HepG2 (cell line): ENCODE measurements around the gene ATF3. TPM values are rescaled to one million over a fixed set of nuclear protein-coding genes. Genes with fewer than 3 reads are reported as not detected.

Source experiments
- DMTF1 ChIP-seq: sonication (generic); formaldehyde crosslinking; IDR thresholded peaks from 2 replicates; pipeline ENCODE4 v1.4.0; 2020; ENCODE audit warnings: mild to moderate bottlenecking, missing genetic modification reagents
- DPF2 ChIP-seq: sonication (generic); formaldehyde crosslinking; IDR thresholded peaks from 2 replicates; pipeline ENCODE4 v1.4.0; 2020; ENCODE audit warnings: mild to moderate bottlenecking, low read depth, missing genetic modification reagents, borderline replicate concordance
- ELF1 ChIP-seq: sonication (generic); formaldehyde crosslinking; IDR thresholded peaks from 2 replicates; pipeline ENCODE4 v1.4.0; 2020; ENCODE audit warnings: missing genetic modification reagents
- EZH2 ChIP-seq: conservative IDR thresholded peaks from 2 replicates; pipeline ENCODE4 v1.6.1; 2012; ENCODE audit warnings: mild to moderate bottlenecking, low read depth, low read length, moderate library complexity
- FOXJ3 ChIP-seq: sonication (generic); formaldehyde crosslinking; IDR thresholded peaks from 2 replicates; pipeline ENCODE4 v1.4.0; 2020; ENCODE audit warnings: missing genetic modification reagents, mild to moderate bottlenecking, borderline replicate concordance
- GRHL1 ChIP-seq: sonication (generic); formaldehyde crosslinking; conservative IDR thresholded peaks from 2 replicates; pipeline ENCODE4 v1.8.0; 2022; ENCODE audit warnings: missing genetic modification reagents
- HOXA3 ChIP-seq: sonication (generic); formaldehyde crosslinking; IDR thresholded peaks from 2 replicates; pipeline ENCODE4 v1.5.0; 2020; ENCODE audit warnings: missing genetic modification reagents
- ISX ChIP-seq: sonication (generic); formaldehyde crosslinking; conservative IDR thresholded peaks from 2 replicates; pipeline ENCODE4 v1.5.0; 2020; ENCODE audit warnings: missing genetic modification reagents
- RBM39 ChIP-seq: fragments of 200-400 bp; formaldehyde crosslinking; IDR thresholded peaks from one replicate; pipeline ENCODE4 v1.6.1; 2018; ENCODE audit warnings: antibody characterized with exemption, mild to moderate bottlenecking, low read depth, low read length; ENCODE audit not compliant: poor library complexity, severe bottlenecking
- SETDB1 ChIP-seq: sonication (generic); formaldehyde crosslinking; IDR thresholded peaks from 2 replicates; pipeline ENCODE4 v1.5.1; 2020; ENCODE audit warnings: missing genetic modification reagents, mild to moderate bottlenecking, borderline replicate concordance
- SMAD1 ChIP-seq: sonication (generic); formaldehyde crosslinking; IDR thresholded peaks from 2 replicates; pipeline ENCODE4 v1.4.0; 2020; ENCODE audit warnings: missing genetic modification reagents, low read depth, mild to moderate bottlenecking, borderline replicate concordance
- STAG1 ChIP-seq: sonication (generic); formaldehyde crosslinking; IDR thresholded peaks from 2 replicates; pipeline ENCODE4 v1.4.0; 2020; ENCODE audit warnings: missing genetic modification reagents
- ZBTB7A ChIP-seq: sonication (generic); formaldehyde crosslinking; IDR thresholded peaks from 2 replicates; pipeline ENCODE4 v1.8.0; 2022; ENCODE audit warnings: mild to moderate bottlenecking, missing genetic modification reagents
- polyA plus RNA-seq, 8 experiments: library from polyadenylated mRNA; depleted of rRNA in 3 of 8; stranded (reverse) in 7 of 8; unstranded in 1 of 8; fragments of >200 nt; fragmentation: Illumina TruSeq in 4 of 8; extraction: Trizol in 4 of 8; gene quantifications; 2 replicates each; pipeline versions ENCODE4 v1.2.1 to v1.2.3, GENCODE V29; 2011 to 2016; ENCODE audit warnings: low read depth in 4 of 8, missing spikeins in 1 of 8, mixed read lengths in 1 of 8; ENCODE audit not compliant: insufficient read depth in 1 of 8
- total RNA-seq, 5 experiments: library from RNA; depleted of rRNA; stranded (reverse); fragments of >200 nt; fragmentation: Illumina TruSeq; extraction: Trizol; gene quantifications; 2 replicates each; pipeline ENCODE4 v1.2.3, GENCODE V29; 2016; ENCODE audit warnings: low read depth in 1 of 5
- TF ChIP-seq, protein P1 (sequence below): sonication (generic); formaldehyde crosslinking; IDR thresholded peaks from 2 replicates; pipeline ENCODE4 v1.4.0; 2020; ENCODE audit warnings: missing genetic modification reagents
- TF ChIP-seq, protein P2 (sequence below), 2 experiments: IDR thresholded peaks; 2 replicates each; pipeline ENCODE4 v1.6.1; 2011 to 2012; ENCODE audit warnings: low read length in 2 of 2, borderline replicate concordance in 1 of 2, low read depth in 1 of 2, mild to moderate bottlenecking in 1 of 2, moderate library complexity in 1 of 2

ATF3 gene
- total and polyA plus RNA-seq, 2 of the 13 experiments (the other 11 are each of a cell fraction or from before 2014, with no cell fraction given), result 5.0 to 13.0 TPM

DNA sequence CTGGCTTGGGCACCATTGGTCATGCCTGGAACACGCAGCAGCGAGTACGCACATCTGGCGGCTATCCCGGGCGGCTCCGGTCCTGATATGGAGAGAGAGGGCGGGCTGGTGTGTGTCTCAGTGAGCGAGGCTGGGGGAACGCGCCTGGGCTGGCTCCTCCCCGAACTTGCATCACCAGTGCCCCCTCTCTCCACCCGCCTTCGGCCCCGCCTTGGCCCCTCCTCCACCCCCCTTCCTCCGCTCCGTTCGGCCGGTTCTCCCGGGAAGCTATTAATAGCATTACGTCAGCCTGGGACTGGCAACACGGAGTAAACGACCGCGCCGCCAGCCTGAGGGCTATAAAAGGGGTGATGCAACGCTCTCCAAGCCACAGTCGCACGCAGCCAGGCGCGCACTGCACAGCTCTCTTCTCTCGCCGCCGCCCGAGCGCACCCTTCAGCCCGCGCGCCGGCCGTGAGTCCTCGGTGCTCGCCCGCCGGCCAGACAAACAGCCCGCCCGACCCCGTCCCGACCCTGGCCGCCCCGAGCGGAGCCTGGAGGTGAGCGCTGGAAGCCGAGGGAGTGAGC, at the start of gene ATF3 (continued):
- TF ChIP-seq GRHL1 (CRISPR knock-in tag) (no peak), STAG1 (CRISPR knock-in tag) (no peak; the same call in 1 of the 2 replicates), RBM39 (no peak), FOXJ3 (CRISPR knock-in tag) (0 out of 2 replicates have a peak, but pooled peaks have one; percentile 39), DMTF1 (CRISPR knock-in tag) (no peak), ISX (CRISPR knock-in tag) (no peak), SETDB1 (CRISPR knock-in tag) (no peak), SMAD1 (CRISPR knock-in tag) (0 out of 2 replicates have a peak, but pooled peaks have one; percentile 67), ZBTB7A (peak; percentile 8; the same call in 1 of the 2 replicates), DPF2 (no peak), HOXA3 (peak; percentile 89), ELF1 (CRISPR knock-in tag) (no peak), EZH2 (no peak)
- TF ChIP-seq, protein P1, sequence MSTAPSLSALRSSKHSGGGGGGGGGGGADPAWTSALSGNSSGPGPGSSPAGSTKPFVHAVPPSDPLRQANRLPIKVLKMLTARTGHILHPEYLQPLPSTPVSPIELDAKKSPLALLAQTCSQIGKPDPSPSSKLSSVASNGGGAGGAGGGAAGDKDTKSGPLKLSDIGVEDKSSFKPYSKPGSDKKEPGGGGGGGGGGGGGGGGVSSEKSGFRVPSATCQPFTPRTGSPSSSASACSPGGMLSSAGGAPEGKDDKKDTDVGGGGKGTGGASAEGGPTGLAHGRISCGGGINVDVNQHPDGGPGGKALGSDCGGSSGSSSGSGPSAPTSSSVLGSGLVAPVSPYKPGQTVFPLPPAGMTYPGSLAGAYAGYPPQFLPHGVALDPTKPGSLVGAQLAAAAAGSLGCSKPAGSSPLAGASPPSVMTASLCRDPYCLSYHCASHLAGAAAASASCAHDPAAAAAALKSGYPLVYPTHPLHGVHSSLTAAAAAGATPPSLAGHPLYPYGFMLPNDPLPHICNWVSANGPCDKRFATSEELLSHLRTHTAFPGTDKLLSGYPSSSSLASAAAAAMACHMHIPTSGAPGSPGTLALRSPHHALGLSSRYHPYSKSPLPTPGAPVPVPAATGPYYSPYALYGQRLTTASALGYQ, result 0 out of 2 replicates have a peak, but pooled peaks have one; percentile 14
- TF ChIP-seq, protein P2, sequence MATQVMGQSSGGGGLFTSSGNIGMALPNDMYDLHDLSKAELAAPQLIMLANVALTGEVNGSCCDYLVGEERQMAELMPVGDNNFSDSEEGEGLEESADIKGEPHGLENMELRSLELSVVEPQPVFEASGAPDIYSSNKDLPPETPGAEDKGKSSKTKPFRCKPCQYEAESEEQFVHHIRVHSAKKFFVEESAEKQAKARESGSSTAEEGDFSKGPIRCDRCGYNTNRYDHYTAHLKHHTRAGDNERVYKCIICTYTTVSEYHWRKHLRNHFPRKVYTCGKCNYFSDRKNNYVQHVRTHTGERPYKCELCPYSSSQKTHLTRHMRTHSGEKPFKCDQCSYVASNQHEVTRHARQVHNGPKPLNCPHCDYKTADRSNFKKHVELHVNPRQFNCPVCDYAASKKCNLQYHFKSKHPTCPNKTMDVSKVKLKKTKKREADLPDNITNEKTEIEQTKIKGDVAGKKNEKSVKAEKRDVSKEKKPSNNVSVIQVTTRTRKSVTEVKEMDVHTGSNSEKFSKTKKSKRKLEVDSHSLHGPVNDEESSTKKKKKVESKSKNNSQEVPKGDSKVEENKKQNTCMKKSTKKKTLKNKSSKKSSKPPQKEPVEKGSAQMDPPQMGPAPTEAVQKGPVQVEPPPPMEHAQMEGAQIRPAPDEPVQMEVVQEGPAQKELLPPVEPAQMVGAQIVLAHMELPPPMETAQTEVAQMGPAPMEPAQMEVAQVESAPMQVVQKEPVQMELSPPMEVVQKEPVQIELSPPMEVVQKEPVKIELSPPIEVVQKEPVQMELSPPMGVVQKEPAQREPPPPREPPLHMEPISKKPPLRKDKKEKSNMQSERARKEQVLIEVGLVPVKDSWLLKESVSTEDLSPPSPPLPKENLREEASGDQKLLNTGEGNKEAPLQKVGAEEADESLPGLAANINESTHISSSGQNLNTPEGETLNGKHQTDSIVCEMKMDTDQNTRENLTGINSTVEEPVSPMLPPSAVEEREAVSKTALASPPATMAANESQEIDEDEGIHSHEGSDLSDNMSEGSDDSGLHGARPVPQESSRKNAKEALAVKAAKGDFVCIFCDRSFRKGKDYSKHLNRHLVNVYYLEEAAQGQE (IDR thresholded peaks at IDR 0.05; ENCODE audit: borderline replicate concordance in 1 of 2, low read depth in 1 of 2, low read length in 2 of 2), result peak in 1 of 2 experiments; percentile 72; a peak in 1 of 4 replicates
